ENCODE measurements around the gene TRIM44. TPM values are rescaled to one million over a fixed set of nuclear protein-coding genes. Genes with fewer than 3 reads are reported as not detected.

The TRIM44 gene
- total RNA-seq, 1 experiment from 2014 or later = 33.4 TPM

DNA sequence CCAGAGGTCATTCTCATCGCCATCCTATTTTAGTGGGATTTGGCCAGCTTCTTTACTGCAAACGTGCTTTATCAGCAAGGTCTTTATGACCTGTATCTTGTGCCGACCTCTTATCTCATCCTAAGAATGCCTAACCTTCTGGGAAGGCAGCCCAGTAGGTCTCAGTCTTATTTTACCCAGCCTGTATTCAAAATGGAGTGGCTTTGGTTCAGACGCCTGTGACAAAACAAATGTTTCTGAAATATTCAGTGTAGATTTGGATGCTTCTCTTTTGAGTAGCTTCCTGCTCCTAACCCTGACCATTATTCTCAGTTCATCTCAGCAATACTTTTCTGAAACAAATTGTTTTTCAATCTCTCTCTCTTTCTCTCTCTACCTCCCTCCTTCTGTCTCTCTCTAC lies 60.1 kb downstream of the TRIM44 start:
- Histone ChIP-seq H3K4me2 (ENCODE audit: low read length) (no peak overlapping the region), H3K9me2 (ENCODE audit: insufficient read depth) (no peaks in the 10 kb centered on the region), H3K4me3 (replicated peaks in 1 of 2; ENCODE audit: low read depth in 1 of 2, low read length in 2 of 2) (no peak overlapping the region), H3K9me3 (ENCODE audit: control insufficient read depth in 1 of 2, insufficient read depth in 1 of 2, low read depth in 1 of 2, low read length in 2 of 2) (no peaks in the 10 kb centered on the region), H3K36me3 (ENCODE audit: control insufficient read depth in 1 of 2, insufficient read depth in 2 of 2, low read length in 2 of 2) (no peaks in the 10 kb centered on the region), H3K79me2 (ENCODE audit: insufficient read depth, low read length) (peaks cover 3% of the 10 kb centered on the region), H3K9ac (ENCODE audit: low read length) (no peak overlapping the region), H2AFZ (ENCODE audit: low read depth, low read length, poor library complexity, severe bottlenecking) (no peak overlapping the region), H3K4me1 (ENCODE audit: control insufficient read depth in 1 of 2, insufficient read depth in 2 of 2, low read length in 2 of 2) (peaks cover 0 to 7% of the 10 kb centered on the region in 2 experiments; a peak in 2 of 4 replicates), H4K20me1 (ENCODE audit: insufficient read depth) (no peaks in the 10 kb centered on the region), H3K27me3 (ENCODE audit: insufficient read depth, low read length) (no peaks in the 10 kb centered on the region), H3K27ac (ENCODE audit: low read depth, low read length) (no peak overlapping the region)
- DNase-seq (ENCODE audit: low read depth, low spot score) = no peak
- RAD21 ChIA-PET (ENCODE audit: low non-redundant PET in 1 of 2, low total read pairs in 2 of 2, uncharacterized antibody in 2 of 2, unreplicated experiment in 2 of 2) = no interaction called here
- POLR2A ChIA-PET = no interaction called here
- intact Hi-C loops (cut with micrococcal nuclease) = no loop called here
- TF ChIP-seq REST (IDR thresholded peaks at IDR 0.05; ENCODE audit: low read depth) (no peak), ELF1 (IDR thresholded peaks at IDR 0.05; ENCODE audit: borderline replicate concordance, low read depth) (no peak), YY1 (IDR thresholded peaks at IDR 0.05; ENCODE audit: extremely low read depth, insufficient replicate concordance, low read depth, low read length) (no peak), EZH2phosphoT487 (IDR thresholded peaks at IDR 0.05; ENCODE audit: borderline replicate concordance) (no peak), JUND (IDR thresholded peaks at IDR 0.05) (no peak), EZH2 (IDR thresholded peaks at IDR 0.05) (no peak), POLR2AphosphoS5 (IDR thresholded peaks at IDR 0.05; ENCODE audit: low read depth, low read length) (no peak), SP1 (IDR thresholded peaks at IDR 0.05; ENCODE audit: low read depth) (no peak), RAD21 (IDR thresholded peaks at IDR 0.05; ENCODE audit: low read depth) (no peak)
- TF ChIP-seq, protein P1, sequence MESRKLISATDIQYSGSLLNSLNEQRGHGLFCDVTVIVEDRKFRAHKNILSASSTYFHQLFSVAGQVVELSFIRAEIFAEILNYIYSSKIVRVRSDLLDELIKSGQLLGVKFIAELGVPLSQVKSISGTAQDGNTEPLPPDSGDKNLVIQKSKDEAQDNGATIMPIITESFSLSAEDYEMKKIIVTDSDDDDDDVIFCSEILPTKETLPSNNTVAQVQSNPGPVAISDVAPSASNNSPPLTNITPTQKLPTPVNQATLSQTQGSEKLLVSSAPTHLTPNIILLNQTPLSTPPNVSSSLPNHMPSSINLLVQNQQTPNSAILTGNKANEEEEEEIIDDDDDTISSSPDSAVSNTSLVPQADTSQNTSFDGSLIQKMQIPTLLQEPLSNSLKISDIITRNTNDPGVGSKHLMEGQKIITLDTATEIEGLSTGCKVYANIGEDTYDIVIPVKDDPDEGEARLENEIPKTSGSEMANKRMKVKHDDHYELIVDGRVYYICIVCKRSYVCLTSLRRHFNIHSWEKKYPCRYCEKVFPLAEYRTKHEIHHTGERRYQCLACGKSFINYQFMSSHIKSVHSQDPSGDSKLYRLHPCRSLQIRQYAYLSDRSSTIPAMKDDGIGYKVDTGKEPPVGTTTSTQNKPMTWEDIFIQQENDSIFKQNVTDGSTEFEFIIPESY (IDR thresholded peaks at IDR 0.05; ENCODE audit: extremely low read depth, insufficient replicate concordance, low read length) = no peak
- TF ChIP-seq, protein P2, sequence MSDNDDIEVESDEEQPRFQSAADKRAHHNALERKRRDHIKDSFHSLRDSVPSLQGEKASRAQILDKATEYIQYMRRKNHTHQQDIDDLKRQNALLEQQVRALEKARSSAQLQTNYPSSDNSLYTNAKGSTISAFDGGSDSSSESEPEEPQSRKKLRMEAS (IDR thresholded peaks at IDR 0.05) = no peak
- no peak for ATAC-seq
- CTCF ChIA-PET = no interaction called here
- no TSS peak for BruUV-seq (replicated peaks)

All from HCT116 (cell line).